Measurements from ENCODE around the gene ASPDH.
"Not testable (repeated sequence)": the region's sequence is repeated elsewhere in the genome, so short reads cannot be mapped to it uniquely, and the experiment has no call there.

Gene ASPDH

DNA sequence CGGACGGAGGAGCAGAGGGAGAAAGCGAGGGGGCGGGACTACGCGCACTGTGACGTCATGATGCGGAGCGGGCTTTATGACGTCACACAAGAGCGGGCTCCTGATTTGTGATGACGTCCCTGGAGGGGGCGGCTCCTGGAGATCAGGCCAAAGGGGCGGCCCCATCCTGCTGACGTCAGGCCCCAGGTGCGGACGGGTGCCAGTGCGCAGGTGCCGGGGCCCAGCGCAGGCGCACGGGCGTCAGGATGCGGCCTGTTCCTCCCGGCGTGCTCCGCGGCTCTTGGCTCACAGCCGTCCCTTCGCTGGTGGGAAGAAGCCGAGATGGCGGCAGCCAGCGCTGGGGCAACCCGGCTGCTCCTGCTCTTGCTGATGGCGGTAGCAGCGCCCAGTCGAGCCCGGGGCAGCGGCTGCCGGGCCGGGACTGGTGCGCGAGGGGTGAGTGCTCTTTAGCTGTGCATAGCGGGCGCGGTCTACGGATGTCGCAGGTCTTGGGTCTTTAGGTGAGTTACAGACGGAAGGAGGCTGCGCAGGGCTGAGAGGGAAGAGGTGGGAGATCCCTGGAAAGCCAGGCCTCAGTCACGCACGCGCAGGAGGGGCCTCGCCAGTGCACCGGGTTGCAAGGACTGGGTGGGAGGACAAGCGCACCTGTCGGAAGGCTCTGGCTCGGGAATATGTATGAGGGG, 37.3 kb downstream of the ASPDH start, which contains the start of the genes EMC10 and GARIN5A:
EMC10 (plus strand) TSS at position 284 of the 683 bp plus-strand sequence; CDS start at position 322, 38 bp downstream.
GARIN5A (minus strand) TSS at position 625 of the 683 bp plus-strand sequence; CDS start at position 165, 460 bp downstream.
- DNase-seq, result peak; percentile 94

GRCh38 chr19:50475736-50476223, 37.9 kb downstream of the ASPDH start:
- DNase-seq, result no peak

DNA sequence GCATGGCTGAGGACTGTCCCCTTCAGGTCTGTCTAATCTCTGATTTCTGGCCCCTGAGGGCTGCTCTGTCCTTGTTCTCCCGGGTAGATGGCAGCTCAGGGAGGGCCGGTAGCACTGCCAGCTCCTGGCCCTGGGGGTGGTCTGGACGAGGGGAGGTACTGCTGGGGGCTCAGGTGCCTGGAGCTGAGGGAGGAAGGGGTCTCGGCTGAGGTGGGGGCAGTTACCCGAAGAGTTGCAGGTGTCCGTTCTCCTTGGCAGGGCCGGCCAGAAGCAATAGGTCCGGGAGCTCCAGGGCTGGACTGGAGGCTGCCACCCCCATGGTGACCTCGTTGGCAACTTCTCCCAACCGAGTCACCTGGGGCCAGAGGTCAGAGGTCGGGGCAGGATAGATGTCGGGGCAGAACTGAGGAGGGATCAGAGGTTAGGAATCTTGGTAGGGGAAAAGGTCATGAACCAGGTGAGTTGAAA, 38.6 kb downstream of the ASPDH start:
- no peak for DNase-seq

DNA sequence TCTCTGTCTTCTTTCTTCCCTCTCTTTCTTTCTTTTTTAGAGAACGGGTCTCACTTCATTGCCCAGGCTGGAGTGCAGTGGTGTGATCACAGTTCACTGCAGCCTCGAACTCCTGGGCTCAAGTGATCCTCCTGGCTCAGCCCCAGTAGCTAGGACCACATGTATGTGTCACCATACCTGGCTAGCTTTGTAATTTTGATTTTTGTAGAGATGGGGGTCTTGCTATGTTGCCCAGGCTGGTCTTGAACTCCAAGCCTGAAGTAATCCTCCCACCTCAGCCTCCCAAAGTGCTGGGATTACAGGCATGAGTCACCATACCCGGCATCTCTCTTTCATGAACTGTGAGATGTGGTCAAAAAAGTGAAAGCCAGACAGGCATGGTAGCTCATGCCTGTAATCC, 40.4 kb downstream of the ASPDH start:
- DNase-seq, result not testable (repeated sequence)

- DNase-seq, result no peak
Measured at GRCh38 chr19:50468818-50469217, 44.9 kb downstream of the ASPDH start.

DNA sequence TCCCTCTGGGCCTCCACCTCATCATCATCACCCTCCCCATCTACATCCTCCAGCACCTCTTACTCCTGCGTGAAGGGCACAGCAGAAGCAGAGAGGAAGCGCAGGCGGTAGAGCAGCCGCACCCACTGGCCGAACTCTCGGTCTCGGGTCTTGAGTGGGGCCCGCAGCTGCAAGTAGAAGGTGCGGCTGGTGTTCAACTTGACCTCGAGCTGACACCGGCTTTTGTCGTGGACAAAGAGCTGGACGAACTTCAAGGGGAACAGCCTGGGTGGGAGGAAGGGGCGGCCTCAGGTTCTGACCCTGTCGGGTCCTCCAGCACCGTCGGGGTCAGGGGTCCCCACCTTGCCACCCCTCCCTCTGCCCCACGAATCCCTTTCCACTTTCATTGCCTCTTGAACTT, 46.1 kb downstream of the ASPDH start:
- no peak for DNase-seq

- no peak for DNase-seq
Measured at GRCh38 chr19:50466706-50467039, 47.0 kb downstream of the ASPDH start.

- peak; percentile 76 for DNase-seq
Measured at GRCh38 chr19:50465986-50466705, 47.6 kb downstream of the ASPDH start.

GRCh38 chr19:50465000-50465399, 48.7 kb downstream of the ASPDH start:
- DNase-seq, result no peak

- no peak for DNase-seq
Measured at GRCh38 chr19:50464348-50464747, 49.4 kb downstream of the ASPDH start.

- DNase-seq, result no peak
Measured at GRCh38 chr19:50462970-50463369, 50.7 kb downstream of the ASPDH start.
